ENCODE data around the gene DCTPP1.

Gene DCTPP1

DNA sequence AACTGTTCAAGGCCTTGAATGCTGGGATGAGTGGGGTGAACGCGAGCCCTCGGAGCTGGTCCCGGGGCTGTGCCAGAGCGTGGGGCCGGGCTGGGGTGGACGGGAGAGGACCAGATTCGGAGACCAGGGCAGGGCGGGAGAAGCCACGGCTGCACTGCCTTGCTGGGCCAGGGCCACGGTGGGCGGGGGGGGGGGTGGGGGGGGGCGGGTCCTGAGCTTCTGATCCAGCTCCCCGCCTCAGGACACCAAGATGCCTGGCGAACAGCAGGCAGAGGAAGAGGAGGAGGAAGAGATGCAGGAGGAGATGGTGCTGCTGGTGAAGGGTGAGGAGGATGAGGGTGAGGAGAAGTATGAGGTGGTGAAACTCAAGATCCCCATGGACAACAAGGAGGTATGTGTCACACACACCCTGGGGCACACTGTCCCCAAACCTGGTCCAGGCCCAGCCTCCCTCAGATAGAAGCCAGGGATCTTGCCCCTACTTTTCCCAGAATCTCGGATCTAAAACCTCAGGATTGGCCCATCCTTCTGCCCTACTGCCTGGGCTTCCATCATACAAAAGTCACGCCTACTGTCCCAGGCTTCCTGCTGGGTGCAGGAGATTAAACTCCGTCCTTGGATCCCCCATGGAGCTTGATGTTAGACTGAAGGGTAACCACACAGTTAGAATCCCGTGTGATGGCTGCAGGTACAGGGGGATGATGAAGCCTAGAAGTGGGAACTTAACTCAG, 21.9 kb downstream of the DCTPP1 start:
- peak overlapping the region; percentile 87 for H3K4me2 ChIP-seq (ENCODE audit: low read depth, low read length)
- peak overlapping the region; percentile 83 for H2AFZ ChIP-seq (ENCODE audit: low read length)
- peak overlapping the region; percentile 74 for H3K9ac ChIP-seq (ENCODE audit: low read length)
- peaks cover 16% of the 10 kb centered on the region for H3K4me1 ChIP-seq (ENCODE audit: low read length)
- H3K9me3 ChIP-seq (replicated peaks; ENCODE audit: insufficient read depth, low read length): no peaks in the 10 kb centered on the region
- no peaks in the 10 kb centered on the region for H3F3A ChIP-seq (ENCODE audit: insufficient read depth, low read length)
- H4K20me1 ChIP-seq (ENCODE audit: insufficient read depth, low read length): no peaks in the 10 kb centered on the region
- DNase-seq: no peak
- peak overlapping the region; percentile 77 for H3K4me3 ChIP-seq (ENCODE audit: low read length)
- 0 out of 2 replicates have a peak, but pooled peaks cover 1% of the 10 kb centered on the region for H3K36me3 ChIP-seq (replicated peaks; ENCODE audit: insufficient read depth, low read length)
- peak overlapping the region; percentile 55; the same call in 1 of the 2 replicates for H3K27ac ChIP-seq (ENCODE audit: low read length)
- H3K9me2 ChIP-seq (replicated peaks; ENCODE audit: insufficient read depth, low read length): no peaks in the 10 kb centered on the region
- no peaks in the 10 kb centered on the region for H3K27me3 ChIP-seq (replicated peaks; ENCODE audit: insufficient read depth, low read length)
- TF ChIP-seq EZH2phosphoT487 (IDR thresholded peaks at IDR 0.05; ENCODE audit: low read length) (no peak), EZH2 (optimal IDR thresholded peaks at IDR 0.05; ENCODE audit: low read depth, low read length) (no peak)
- TF ChIP-seq, protein P1, sequence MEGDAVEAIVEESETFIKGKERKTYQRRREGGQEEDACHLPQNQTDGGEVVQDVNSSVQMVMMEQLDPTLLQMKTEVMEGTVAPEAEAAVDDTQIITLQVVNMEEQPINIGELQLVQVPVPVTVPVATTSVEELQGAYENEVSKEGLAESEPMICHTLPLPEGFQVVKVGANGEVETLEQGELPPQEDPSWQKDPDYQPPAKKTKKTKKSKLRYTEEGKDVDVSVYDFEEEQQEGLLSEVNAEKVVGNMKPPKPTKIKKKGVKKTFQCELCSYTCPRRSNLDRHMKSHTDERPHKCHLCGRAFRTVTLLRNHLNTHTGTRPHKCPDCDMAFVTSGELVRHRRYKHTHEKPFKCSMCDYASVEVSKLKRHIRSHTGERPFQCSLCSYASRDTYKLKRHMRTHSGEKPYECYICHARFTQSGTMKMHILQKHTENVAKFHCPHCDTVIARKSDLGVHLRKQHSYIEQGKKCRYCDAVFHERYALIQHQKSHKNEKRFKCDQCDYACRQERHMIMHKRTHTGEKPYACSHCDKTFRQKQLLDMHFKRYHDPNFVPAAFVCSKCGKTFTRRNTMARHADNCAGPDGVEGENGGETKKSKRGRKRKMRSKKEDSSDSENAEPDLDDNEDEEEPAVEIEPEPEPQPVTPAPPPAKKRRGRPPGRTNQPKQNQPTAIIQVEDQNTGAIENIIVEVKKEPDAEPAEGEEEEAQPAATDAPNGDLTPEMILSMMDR (IDR thresholded peaks at IDR 0.05; ENCODE audit: low read length): no peak
- peaks cover 25% of the 10 kb centered on the region for H3K79me2 ChIP-seq (ENCODE audit: low read length)

DNA sequence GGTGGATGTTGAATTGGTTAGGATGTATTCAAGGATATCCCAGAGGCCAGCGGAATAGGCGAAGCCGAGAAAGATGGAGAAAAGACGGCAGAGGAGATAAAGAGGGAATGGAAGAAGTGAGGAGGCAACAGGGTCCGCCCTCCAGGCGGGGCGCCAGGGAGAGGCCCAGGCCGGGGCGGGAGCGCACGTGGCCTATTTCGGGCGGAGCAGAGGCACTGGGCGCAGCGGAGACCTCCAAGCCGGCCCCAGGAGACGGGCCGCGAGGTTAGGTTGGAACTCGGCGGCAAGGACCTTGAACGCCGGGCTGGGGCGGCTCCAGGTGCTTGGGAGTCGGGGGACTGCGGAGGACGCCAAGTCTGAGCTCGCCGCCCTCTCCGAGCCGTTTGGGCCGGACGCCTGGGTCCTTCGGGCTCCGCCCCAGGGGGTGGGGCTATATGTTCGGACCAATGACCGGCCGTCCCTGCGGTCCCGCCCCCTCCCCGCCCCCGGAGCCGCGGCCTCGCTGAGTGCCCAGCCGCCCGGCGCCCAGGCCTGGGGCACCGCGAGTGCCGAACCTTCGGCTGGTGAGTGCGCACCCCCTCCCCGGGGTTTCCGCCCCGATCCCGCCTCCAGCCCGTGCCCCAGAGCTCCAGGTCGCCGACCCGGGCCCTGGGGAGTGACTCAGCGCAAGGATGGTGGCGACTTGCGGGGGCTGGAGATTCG, 22.6 kb downstream of the DCTPP1 start, which contains the start of gene ZNF771:
Gene ZNF771, plus strand, starts transcription at position 505 of the 702 bp plus-strand sequence. CDS start 448 bp downstream, outside the sequence.
- Histone ChIP-seq H3K4me1 (ENCODE audit: low read length) (peaks cover 16% of the 10 kb centered on the region), H3K4me3 (ENCODE audit: low read length) (peak within 1 kb of the TSS; percentile 77), H3K27me3 (replicated peaks; ENCODE audit: insufficient read depth, low read length) (no peaks in the 10 kb centered on the region), H3K9me3 (replicated peaks; ENCODE audit: insufficient read depth, low read length) (no peaks in the 10 kb centered on the region), H3K9me2 (replicated peaks; ENCODE audit: insufficient read depth, low read length) (no peaks in the 10 kb centered on the region), H3F3A (ENCODE audit: insufficient read depth, low read length) (no peaks in the 10 kb centered on the region), H3K79me2 (ENCODE audit: low read length) (peaks cover 22% of the 10 kb centered on the region), H2AFZ (ENCODE audit: low read length) (peak within 1 kb of the TSS; percentile 83), H3K4me2 (ENCODE audit: low read depth, low read length) (peak within 1 kb of the TSS; percentile 87), H4K20me1 (ENCODE audit: insufficient read depth, low read length) (no peaks in the 10 kb centered on the region), H3K9ac (ENCODE audit: low read length) (peak within 1 kb of the TSS; percentile 74), H3K27ac (ENCODE audit: low read length) (peak within 1 kb of the TSS; percentile 55; the same call in 1 of the 2 replicates), H3K36me3 (replicated peaks; ENCODE audit: insufficient read depth, low read length) (no peaks in the 10 kb centered on the region)
- TF ChIP-seq EZH2 (optimal IDR thresholded peaks at IDR 0.05; ENCODE audit: low read depth, low read length) (no peak), EZH2phosphoT487 (IDR thresholded peaks at IDR 0.05; ENCODE audit: low read length) (no peak)
- TF ChIP-seq, protein P1 (IDR thresholded peaks at IDR 0.05; ENCODE audit: low read length): no peak
- peak; percentile 94 for DNase-seq

DNA sequence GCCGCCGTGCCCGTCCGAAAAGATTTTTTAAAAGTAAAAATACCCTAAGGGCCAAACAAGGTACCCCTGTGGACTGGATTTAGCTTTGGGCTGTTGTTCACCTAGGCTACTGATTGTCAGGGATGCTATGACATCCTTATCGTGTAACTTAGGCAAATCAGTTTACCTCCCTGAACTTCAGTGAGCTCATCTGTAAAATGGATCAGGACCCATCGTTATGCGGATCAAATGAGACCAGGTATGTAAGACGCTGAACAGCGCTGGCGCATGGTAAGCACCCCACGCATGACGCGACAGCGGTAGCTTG, 23.1 kb downstream of the DCTPP1 start:
- Histone ChIP-seq H2AFZ (ENCODE audit: low read length) (peak overlapping the region; percentile 83), H3K4me2 (ENCODE audit: low read depth, low read length) (peak overlapping the region; percentile 84), H3F3A (ENCODE audit: insufficient read depth, low read length) (no peaks in the 10 kb centered on the region), H3K9me2 (replicated peaks; ENCODE audit: insufficient read depth, low read length) (no peaks in the 10 kb centered on the region), H3K4me1 (ENCODE audit: low read length) (peaks cover 16% of the 10 kb centered on the region), H3K27ac (ENCODE audit: low read length) (peak overlapping the region; percentile 55; the same call in 1 of the 2 replicates), H3K27me3 (replicated peaks; ENCODE audit: insufficient read depth, low read length) (no peaks in the 10 kb centered on the region), H3K36me3 (replicated peaks; ENCODE audit: insufficient read depth, low read length) (no peaks in the 10 kb centered on the region), H3K79me2 (ENCODE audit: low read length) (peaks cover 19% of the 10 kb centered on the region), H3K9ac (ENCODE audit: low read length) (peak overlapping the region; percentile 74), H3K9me3 (replicated peaks; ENCODE audit: insufficient read depth, low read length) (no peaks in the 10 kb centered on the region), H4K20me1 (ENCODE audit: insufficient read depth, low read length) (no peaks in the 10 kb centered on the region), H3K4me3 (ENCODE audit: low read length) (peak overlapping the region; percentile 77)
- no peak for DNase-seq
- no peak for TF ChIP-seq EZH2phosphoT487 (IDR thresholded peaks at IDR 0.05; ENCODE audit: low read length)
- TF ChIP-seq EZH2 (optimal IDR thresholded peaks at IDR 0.05; ENCODE audit: low read depth, low read length): no peak
- TF ChIP-seq, protein P1 (IDR thresholded peaks at IDR 0.05; ENCODE audit: low read length): no peak
